IMR-90 (cell line): Measurements from ENCODE around the gene INPP4A. TPM values are rescaled to one million over a fixed set of nuclear protein-coding genes. Genes with fewer than 3 reads are reported as not detected.
A peak's percentile ranks its signal among the peaks of the same experiment; 100 is the strongest.

Source experiments
- ATAC-seq: fragments of 200-7000 bp; cut with Tn5 transposase; 2 replicates; pipeline ENCODE4 v1.9.1; 2020; ENCODE audit warnings: low read depth, mild to moderate bottlenecking, moderate library complexity
- BruUV-seq: library from RNA; stranded (reverse); fragments of 400-500 nt; replicated peaks from 2 replicates; lab custom pipeline; 2021; lab: Mats Ljungman, UMichigan
- CTCF ChIA-PET: fragments of 300-600 bp; formaldehyde crosslinking; extraction: SDS; loops from one replicate; lab custom pipeline; 2021; ENCODE audit warnings: antibody characterized with exemption; lab: Yijun Ruan, JAX
- POLR2A ChIA-PET: fragments of 300-600 bp; sonication (Branson Sonifier 250); formaldehyde crosslinking; loops from one replicate; lab custom pipeline; 2022; ENCODE audit warnings: antibody characterized with exemption; ENCODE audit not compliant: unreplicated experiment; lab: Charles Lee
- DNase-seq: peaks from one replicate; pipeline ENCODE4 v3.0.0; 2013
- H2AFZ ChIP-seq: replicated peaks from 2 replicates; pipeline ENCODE3; 2013; ENCODE audit warnings: low read length, mild to moderate bottlenecking; ENCODE audit not compliant: poor library complexity
- H2AK5ac ChIP-seq: 2 replicates; pipeline ENCODE4 v1.6.1; 2013; ENCODE audit warnings: low read depth, low read length, inconsistent platforms
- H2AK9ac ChIP-seq: replicated peaks from 2 replicates; pipeline ENCODE3; 2013; ENCODE audit warnings: mild to moderate bottlenecking, low read depth, low read length, moderate library complexity; ENCODE audit not compliant: poor library complexity
- H2BK120ac ChIP-seq: 2 replicates; pipeline ENCODE4 v1.6.1; 2013; ENCODE audit warnings: low read depth, low read length, inconsistent platforms
- H2BK15ac ChIP-seq: 3 replicates; pipeline ENCODE4 v1.6.1; 2013; ENCODE audit warnings: low read depth, low read length, inconsistent platforms
- H2BK20ac ChIP-seq: 2 replicates; pipeline ENCODE4 v1.6.1; 2013; ENCODE audit warnings: low read depth, mild to moderate bottlenecking, inconsistent platforms, low read length, moderate library complexity
- H2BK5ac ChIP-seq: 2 replicates; pipeline ENCODE4 v1.6.1; 2013; ENCODE audit warnings: mild to moderate bottlenecking, low read depth, low read length, inconsistent platforms; ENCODE audit not compliant: poor library complexity, severe bottlenecking
- H3K14ac ChIP-seq: replicated peaks from 2 replicates; pipeline ENCODE4 v1.6.1; 2013; ENCODE audit warnings: low read depth, low read length, inconsistent platforms
- H3K18ac ChIP-seq: 2 replicates; pipeline ENCODE4 v1.6.1; 2013; ENCODE audit warnings: low read depth, low read length, control low read depth
- H3K23ac ChIP-seq: 2 replicates; pipeline ENCODE4 v1.6.1; 2013; ENCODE audit warnings: low read depth, low read length, inconsistent platforms
- H3K27ac ChIP-seq: 2 replicates; pipeline ENCODE4 v1.5.1; 2013; ENCODE audit warnings: mild to moderate bottlenecking, control low read depth, low read length; ENCODE audit not compliant: insufficient read depth
- H3K27me3 ChIP-seq: 2 replicates; pipeline ENCODE4 v1.6.1; 2013; ENCODE audit warnings: low read length; ENCODE audit not compliant: control insufficient read depth, insufficient read depth
- H3K36me3 ChIP-seq: 2 replicates; pipeline ENCODE4 v1.6.1; 2013; ENCODE audit warnings: low read length, mixed read lengths; ENCODE audit not compliant: control insufficient read depth, insufficient read depth
- H3K4ac ChIP-seq: 2 replicates; pipeline ENCODE4 v1.6.1; 2013; ENCODE audit warnings: low read depth, low read length, inconsistent platforms
- H3K4me1 ChIP-seq: 2 replicates; pipeline ENCODE4 v1.6.1; 2013; ENCODE audit warnings: low read length, mixed read lengths; ENCODE audit not compliant: control insufficient read depth, insufficient read depth
- H3K4me2 ChIP-seq: 2 replicates; pipeline ENCODE4 v1.6.1; 2013; ENCODE audit warnings: low read depth, mild to moderate bottlenecking, control low read depth, low read length, moderate library complexity
- H3K4me3 ChIP-seq: 2 replicates; pipeline ENCODE4 v1.5.1; 2013; ENCODE audit warnings: low read depth, mild to moderate bottlenecking, control low read depth, low read length, moderate library complexity; ENCODE audit not compliant: insufficient read depth
- H3K56ac ChIP-seq: 2 replicates; pipeline ENCODE4 v1.6.1; 2013; ENCODE audit warnings: low read length, inconsistent platforms; ENCODE audit not compliant: insufficient read depth; ENCODE audit errors: extremely low read depth
- H3K79me1 ChIP-seq, 2 experiments: 2 replicates each; pipeline ENCODE4 v1.6.1; 2013; ENCODE audit warnings: low read length in 2 of 2, inconsistent platforms in 1 of 2, low read depth in 1 of 2
- H3K9ac ChIP-seq: 2 replicates; pipeline ENCODE4 v1.6.1; 2013; ENCODE audit warnings: low read depth, low read length, control low read depth
- H3K9me1 ChIP-seq: 2 replicates; pipeline ENCODE4 v1.6.1; 2013; ENCODE audit warnings: low read length, inconsistent platforms; ENCODE audit not compliant: insufficient read depth
- H3K9me3 ChIP-seq: 2 replicates; pipeline ENCODE4 v1.6.1; 2013; ENCODE audit warnings: low read length; ENCODE audit not compliant: control insufficient read depth, insufficient read depth
- H4K20me1 ChIP-seq: 2 replicates; pipeline ENCODE4 v1.6.1; 2013; ENCODE audit warnings: low read length, inconsistent platforms; ENCODE audit not compliant: insufficient read depth
- H4K5ac ChIP-seq: 2 replicates; pipeline ENCODE4 v1.6.1; 2013; ENCODE audit warnings: mild to moderate bottlenecking, low read depth, low read length, control low read depth
- H4K8ac ChIP-seq, 2 experiments: 2 replicates each; pipeline ENCODE4 v1.6.1; 2013; ENCODE audit warnings: low read depth in 2 of 2, low read length in 2 of 2, control low read depth in 1 of 2, inconsistent platforms in 1 of 2
- H4K91ac ChIP-seq: 2 replicates; pipeline ENCODE4 v1.6.1; 2013; ENCODE audit warnings: low read depth, low read length, inconsistent platforms; ENCODE audit not compliant: insufficient read depth
- CEBPB ChIP-seq: IDR thresholded peaks from 2 replicates; pipeline ENCODE4 v1.6.1; 2012; ENCODE audit warnings: low read depth, low read length, improper control_type of control experiment
- FOS ChIP-seq: fragments of 150-350 bp; IDR thresholded peaks from 2 replicates; pipeline ENCODE4 v1.6.1; 2016; ENCODE audit warnings: low read depth, low read length
- MAZ ChIP-seq: IDR thresholded peaks from 2 replicates; pipeline ENCODE4 v1.6.1; 2012; ENCODE audit warnings: low read depth, mild to moderate bottlenecking, low read length, improper control_type of control experiment, moderate library complexity, borderline replicate concordance
- RCOR1 ChIP-seq: IDR thresholded peaks from 2 replicates; pipeline ENCODE4 v1.6.1; 2012; ENCODE audit warnings: mild to moderate bottlenecking, low read length, improper control_type of control experiment; ENCODE audit not compliant: insufficient replicate concordance
- SMC3 ChIP-seq: fragments of 150-350 bp; IDR thresholded peaks from 2 replicates; pipeline ENCODE4 v1.6.1; 2016; ENCODE audit warnings: low read depth, mild to moderate bottlenecking, antibody characterized with exemption, low read length, moderate library complexity
- WGBS, 2 experiments: methylation state at CpG; one replicate each; pipeline versions ENCODE4 v1.1.5 to v1.1.7; 2013; ENCODE audit warnings: missing lambda C conversion rate in 2 of 2; ENCODE audit not compliant: insufficient read length in 1 of 2; ENCODE audit errors: extremely low coverage in 2 of 2; 5-methylcytosine and 5-hydroxymethylcytosine counted together
- dilution Hi-C: fragments of 300-500 bp; cut with HindIII; formaldehyde crosslinking; loops from one replicate; pipeline ENCODE4 v1.14.3; 2018; ENCODE audit warnings: low sequenced_read_pairs; ENCODE audit not compliant: unreplicated experiment
- in situ Hi-C: fragments of 300-500 bp; cut with MboI; formaldehyde crosslinking; loops from 3 replicates; pipeline ENCODE4 v1.14.3; 2019; ENCODE audit warnings: low sequenced_read_pairs, inconsistent platforms, mixed read lengths
- intact Hi-C: fragments of 100-400 bp; cut with micrococcal nuclease; formaldehyde crosslinking; loops from 2 replicates; pipeline ENCODE4 v1.10.0; 2022
- polyA plus RNA-seq, 3 experiments: library from polyadenylated mRNA; depleted of rRNA; stranded (reverse); fragments of >200 nt; gene quantifications; 2 replicates each; pipeline ENCODE4 v1.2.3, GENCODE V29; 2012; ENCODE audit warnings: low replicate concordance in 1 of 3
- total RNA-seq: library from RNA; depleted of rRNA; stranded (reverse); fragments of >200 nt; gene quantifications from 2 replicates; pipeline ENCODE4 v1.2.3, GENCODE V29; 2012

Gene INPP4A
- total and polyA plus RNA-seq, 2 of the 4 experiments (the other 2 are of a cell fraction): 14.5 to 27.1 TPM

DNA sequence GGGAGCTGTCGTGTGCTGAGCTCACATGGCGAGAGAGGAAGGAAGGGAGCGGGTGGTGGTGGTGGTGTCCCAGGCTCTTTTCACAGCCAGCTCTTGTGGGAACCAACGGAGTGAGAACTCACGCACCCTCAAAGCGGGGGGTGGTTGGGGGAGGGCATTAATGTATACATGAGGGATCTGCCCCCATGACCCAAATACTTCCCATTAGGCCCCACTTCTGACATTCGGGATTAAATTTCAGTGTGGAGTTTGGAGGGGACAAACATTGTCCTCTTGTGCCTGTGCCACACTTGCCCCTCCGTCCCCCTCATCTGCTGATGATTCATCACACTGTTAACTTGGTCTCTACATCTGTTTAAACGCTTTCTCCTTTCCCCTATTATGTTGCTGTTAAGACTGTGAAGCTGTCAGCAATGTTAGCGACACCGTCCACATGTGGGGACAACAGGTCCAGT lies 22.5 kb downstream of the INPP4A start:
- no peaks in the 10 kb centered on the region for H3K9me3 ChIP-seq
- no peak overlapping the region for H3K4ac ChIP-seq
- in situ Hi-C loops: no loop called here
- no peak for ATAC-seq
- no peak overlapping the region for H2BK5ac ChIP-seq
- no peak overlapping the region for H3K18ac ChIP-seq
- H3K4me3 ChIP-seq: no peak overlapping the region
- no peak overlapping the region for H2AK9ac ChIP-seq
- H3K4me1 ChIP-seq: 0 out of 2 replicates have a peak, but pooled peaks cover 4% of the 10 kb centered on the region
- no peak overlapping the region for H2BK20ac ChIP-seq
- H2AK5ac ChIP-seq: peak overlapping the region; percentile 57; the same call in 1 of the 2 replicates
- no peaks in the 10 kb centered on the region for H3K27me3 ChIP-seq
- H3K79me1 ChIP-seq: peaks cover 19 to 82% of the 10 kb centered on the region in 2 experiments
- H2AFZ ChIP-seq: no peak overlapping the region
- intact Hi-C loops: no loop called here
- no peak overlapping the region for H2BK15ac ChIP-seq
- CTCF ChIA-PET: no interaction called here
- no peaks in the 10 kb centered on the region for H3K36me3 ChIP-seq
- H4K20me1 ChIP-seq: peaks cover 40% of the 10 kb centered on the region
- peaks cover 19% of the 10 kb centered on the region for H3K9me1 ChIP-seq
- WGBS, 2 experiments: no CpG with 5 or more reads among the region's 11 CpGs
- POLR2A ChIA-PET: no interaction called here
- BruUV-seq: no TSS peak
- TF ChIP-seq SMC3 (no peak), RCOR1 (no peak), CEBPB (no peak), FOS (no peak), MAZ (no peak)
- H3K27ac ChIP-seq: no peak overlapping the region
- DNase-seq: no peak
- no peak overlapping the region for H4K8ac ChIP-seq
- no peak overlapping the region for H3K56ac ChIP-seq
- no peak overlapping the region for H2BK120ac ChIP-seq
- H4K91ac ChIP-seq: no peak overlapping the region
- H4K5ac ChIP-seq: no peak overlapping the region
- dilution Hi-C loops: no loop called here
- H3K9ac ChIP-seq: no peak overlapping the region
- H3K4me2 ChIP-seq: no peak overlapping the region
- 0 out of 2 replicates have a peak overlapping the region, but pooled peaks have one; percentile 48 for H3K14ac ChIP-seq
- no peak overlapping the region for H3K23ac ChIP-seq
